ENCODE data around the gene CHID1.

DNA sequence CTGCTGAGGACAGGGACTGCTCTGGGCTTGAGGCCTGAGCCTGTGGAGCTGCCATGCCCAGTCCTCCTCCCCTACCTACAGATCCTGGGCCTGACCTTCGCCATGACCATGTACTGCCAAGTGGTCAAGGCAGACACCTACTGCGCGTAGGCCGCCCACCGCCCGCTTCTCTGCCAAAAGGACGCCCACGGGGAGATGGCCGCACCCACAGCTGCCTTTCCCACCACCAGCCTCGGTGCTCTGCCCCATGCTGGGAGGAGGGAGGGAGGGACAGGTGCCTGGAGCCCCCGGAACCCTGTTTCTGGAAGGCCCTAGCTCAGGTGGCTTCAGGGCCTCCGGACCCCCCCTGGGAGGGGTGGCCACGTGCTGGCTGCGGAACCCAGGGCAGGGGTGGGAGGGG lies 44.1 kb downstream of the CHID1 start:
- TF ChIP-seq, protein P1, sequence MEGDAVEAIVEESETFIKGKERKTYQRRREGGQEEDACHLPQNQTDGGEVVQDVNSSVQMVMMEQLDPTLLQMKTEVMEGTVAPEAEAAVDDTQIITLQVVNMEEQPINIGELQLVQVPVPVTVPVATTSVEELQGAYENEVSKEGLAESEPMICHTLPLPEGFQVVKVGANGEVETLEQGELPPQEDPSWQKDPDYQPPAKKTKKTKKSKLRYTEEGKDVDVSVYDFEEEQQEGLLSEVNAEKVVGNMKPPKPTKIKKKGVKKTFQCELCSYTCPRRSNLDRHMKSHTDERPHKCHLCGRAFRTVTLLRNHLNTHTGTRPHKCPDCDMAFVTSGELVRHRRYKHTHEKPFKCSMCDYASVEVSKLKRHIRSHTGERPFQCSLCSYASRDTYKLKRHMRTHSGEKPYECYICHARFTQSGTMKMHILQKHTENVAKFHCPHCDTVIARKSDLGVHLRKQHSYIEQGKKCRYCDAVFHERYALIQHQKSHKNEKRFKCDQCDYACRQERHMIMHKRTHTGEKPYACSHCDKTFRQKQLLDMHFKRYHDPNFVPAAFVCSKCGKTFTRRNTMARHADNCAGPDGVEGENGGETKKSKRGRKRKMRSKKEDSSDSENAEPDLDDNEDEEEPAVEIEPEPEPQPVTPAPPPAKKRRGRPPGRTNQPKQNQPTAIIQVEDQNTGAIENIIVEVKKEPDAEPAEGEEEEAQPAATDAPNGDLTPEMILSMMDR (IDR thresholded peaks at IDR 0.05; ENCODE audit: insufficient read depth, low read length, poor library complexity, severe bottlenecking) = no peak
- TF ChIP-seq EZH2phosphoT487 (conservative IDR thresholded peaks at IDR 0.05; ENCODE audit: low read length) = no peak
